Neural crest cell (in vitro differentiated cells): ENCODE data around the gene EIF3A. TPM values are rescaled to one million over a fixed set of nuclear protein-coding genes. Genes with fewer than 3 reads are reported as not detected.

Source experiments
- DNase-seq: peaks from one replicate; pipeline ENCODE4 v3.0.0; 2021; ENCODE audit warnings: low read depth, mixed read lengths, low spot score
- H3K27ac Mint-ChIP-seq: one replicate; pipeline ENCODE4 v1.8.0; 2021; ENCODE audit warnings: mild to moderate bottlenecking, mixed read lengths; ENCODE audit not compliant: unreplicated experiment
- H3K27me3 Mint-ChIP-seq: 2 replicates; pipeline ENCODE4 v1.8.0; 2021; ENCODE audit warnings: low read depth, mild to moderate bottlenecking, mixed read lengths
- H3K36me3 Mint-ChIP-seq: 2 replicates; pipeline ENCODE4 v1.8.0; 2021; ENCODE audit warnings: low read depth, mild to moderate bottlenecking, mixed read lengths
- H3K4me1 Mint-ChIP-seq: 2 replicates; pipeline ENCODE4 v1.8.0; 2021; ENCODE audit warnings: mixed read lengths
- H3K4me3 Mint-ChIP-seq: one replicate; pipeline ENCODE4 v1.8.0; 2021; ENCODE audit warnings: mild to moderate bottlenecking, mixed read lengths
- H3K9me3 Mint-ChIP-seq: 2 replicates; pipeline ENCODE4 v1.8.0; 2021; ENCODE audit warnings: mixed read lengths
- CTCF ChIP-seq: fragments of 200-600 bp; sonication (generic); conservative IDR thresholded peaks from 2 replicates; pipeline ENCODE4 v1.5.0; 2021; ENCODE audit warnings: antibody characterized with exemption, mild to moderate bottlenecking
- total RNA-seq: library from RNA; stranded (reverse); gene quantifications from 2 replicates; pipeline ENCODE4 v1.2.1, GENCODE V29; 2021

The EIF3A gene
- total RNA-seq, 1 donor from 2014 or later: 163 TPM

GRCh38 chr10:119120413-119120867 is 39.8 kb upstream of the EIF3A start:
- Mint-ChIP-seq H3K4me1 (no peaks in the 10 kb centered on the region), H3K27me3 (no peaks in the 10 kb centered on the region), H3K4me3 (no peak overlapping the region), H3K36me3 (peaks cover 6% of the 10 kb centered on the region), H3K9me3 (no peaks in the 10 kb centered on the region), H3K27ac (no peak overlapping the region)
- no peak for TF ChIP-seq CTCF
- no peak for DNase-seq

GRCh38 chr10:119119400-119119799 is 38.8 kb upstream of the EIF3A start:
- no peak overlapping the region for H3K4me3 Mint-ChIP-seq
- no peaks in the 10 kb centered on the region for H3K27me3 Mint-ChIP-seq
- H3K27ac Mint-ChIP-seq: no peak overlapping the region
- no peaks in the 10 kb centered on the region for H3K4me1 Mint-ChIP-seq
- H3K9me3 Mint-ChIP-seq: no peaks in the 10 kb centered on the region
- H3K36me3 Mint-ChIP-seq: peaks cover 6% of the 10 kb centered on the region
- no peak for TF ChIP-seq CTCF
- DNase-seq: no peak

GRCh38 chr10:119118231-119118630 is 37.6 kb upstream of the EIF3A start:
- peaks cover 6% of the 10 kb centered on the region for H3K36me3 Mint-ChIP-seq
- H3K27ac Mint-ChIP-seq: no peak overlapping the region
- no peaks in the 10 kb centered on the region for H3K27me3 Mint-ChIP-seq
- no peak for TF ChIP-seq CTCF
- no peaks in the 10 kb centered on the region for H3K9me3 Mint-ChIP-seq
- no peak for DNase-seq
- no peak overlapping the region for H3K4me3 Mint-ChIP-seq
- H3K4me1 Mint-ChIP-seq: no peaks in the 10 kb centered on the region

- Mint-ChIP-seq H3K4me1 (no peaks in the 10 kb centered on the region), H3K9me3 (no peaks in the 10 kb centered on the region), H3K36me3 (peaks cover 3% of the 10 kb centered on the region), H3K4me3 (no peak overlapping the region), H3K27me3 (no peaks in the 10 kb centered on the region), H3K27ac (no peak overlapping the region)
- no peak for TF ChIP-seq CTCF
- DNase-seq: no peak
Observed at GRCh38 chr10:119116326-119116951, 35.8 kb upstream of the EIF3A start.

GRCh38 chr10:119115926-119116325 is 35.3 kb upstream of the EIF3A start:
- Mint-ChIP-seq H3K36me3 (peaks cover 3% of the 10 kb centered on the region), H3K27me3 (no peaks in the 10 kb centered on the region), H3K27ac (no peak overlapping the region), H3K4me3 (no peak overlapping the region), H3K4me1 (no peaks in the 10 kb centered on the region), H3K9me3 (no peaks in the 10 kb centered on the region)
- no peak for DNase-seq
- no peak for TF ChIP-seq CTCF
